ENCODE results near the gene VCAN.
A peak's percentile ranks its signal among the peaks of the same experiment; 100 is the strongest.

VCAN gene

GRCh38 chr5:83496626-83497025 lies 25.1 kb downstream of the VCAN start:
- peak; percentile 55 for DNase-seq (ENCODE audit: low read depth)

- no peak for DNase-seq (ENCODE audit: low read depth)
These were observed 27.0 kb downstream of the VCAN start for GRCh38 chr5:83498585-83498984.

- peak; percentile 52 for DNase-seq (ENCODE audit: low read depth)
These were observed 32.1 kb downstream of the VCAN start for GRCh38 chr5:83503662-83504061.

- DNase-seq (ENCODE audit: low read depth) = no peak
These were observed 35.9 kb downstream of the VCAN start for GRCh38 chr5:83507431-83507830.

GRCh38 chr5:83509540-83509939 lies 38.0 kb downstream of the VCAN start:
- DNase-seq (ENCODE audit: low read depth) = peak; percentile 60

- DNase-seq (ENCODE audit: low read depth) = no peak
These were observed 38.7 kb downstream of the VCAN start for GRCh38 chr5:83510260-83510659.

GRCh38 chr5:83512061-83512745 lies 40.7 kb downstream of the VCAN start:
- peak; percentile 51 for DNase-seq (ENCODE audit: low read depth)

- no peak for DNase-seq (ENCODE audit: low read depth)
These were observed 41.5 kb downstream of the VCAN start for GRCh38 chr5:83513081-83513480.

- peak; percentile 12 for DNase-seq (ENCODE audit: low read depth)
These were observed 41.9 kb downstream of the VCAN start for GRCh38 chr5:83513491-83513890.

- no peak for DNase-seq (ENCODE audit: low read depth)
These were observed 44.8 kb downstream of the VCAN start for GRCh38 chr5:83516377-83516776.

- no peak for DNase-seq (ENCODE audit: low read depth)
These were observed 45.6 kb downstream of the VCAN start for GRCh38 chr5:83517072-83517687.

- DNase-seq (ENCODE audit: low read depth) = no peak
These were observed 46.1 kb downstream of the VCAN start for GRCh38 chr5:83517688-83518085.

- peak; percentile 16 for DNase-seq (ENCODE audit: low read depth)
These were observed 46.9 kb downstream of the VCAN start for GRCh38 chr5:83518319-83519061.

- DNase-seq (ENCODE audit: low read depth) = no peak
These were observed 50.9 kb downstream of the VCAN start for GRCh38 chr5:83522446-83522845.

GRCh38 chr5:83523929-83524328 lies 52.4 kb downstream of the VCAN start:
- DNase-seq (ENCODE audit: low read depth) = no peak

- no peak for DNase-seq (ENCODE audit: low read depth)
These were observed 52.8 kb downstream of the VCAN start for GRCh38 chr5:83524345-83524744.

GRCh38 chr5:83524991-83525390 lies 53.4 kb downstream of the VCAN start:
- no peak for DNase-seq (ENCODE audit: low read depth)

- DNase-seq (ENCODE audit: low read depth) = no peak
These were observed 54.7 kb downstream of the VCAN start for GRCh38 chr5:83526289-83526688.

GRCh38 chr5:83527221-83527620 lies 55.7 kb downstream of the VCAN start:
- no peak for DNase-seq (ENCODE audit: low read depth)

- DNase-seq (ENCODE audit: low read depth) = no peak
These were observed 56.3 kb downstream of the VCAN start for GRCh38 chr5:83527722-83528438.

- peak; percentile 47 for DNase-seq (ENCODE audit: low read depth)
These were observed 56.9 kb downstream of the VCAN start for GRCh38 chr5:83528439-83528769.

- DNase-seq (ENCODE audit: low read depth) = peak; percentile 15
These were observed 58.6 kb downstream of the VCAN start for GRCh38 chr5:83530193-83530592.

- no peak for DNase-seq (ENCODE audit: low read depth)
These were observed 60.1 kb downstream of the VCAN start for GRCh38 chr5:83531661-83532060.

Measured in amniotic epithelial cell (primary cell).